T-helper 22 cell (primary cell): ENCODE data around the gene TMEM255A.
"Not testable (repeated sequence)": the region's sequence is repeated elsewhere in the genome, so short reads cannot be mapped to it uniquely, and the experiment has no call there.

Experiments used
- DNase-seq: peaks from one replicate; pipeline ENCODE4 v3.0.0-alpha.2; 2020; ENCODE audit warnings: low read depth

TMEM255A gene

GRCh38 chrX:120310861-120311726 is at the start of gene TMEM255A:
Gene TMEM255A (minus strand): TSS chrX:120311461. CDS start chrX:120311309, 152 bp downstream.
- no peak for DNase-seq

- no peak for DNase-seq
Measured at GRCh38 chrX:120358737-120359456, 47.6 kb upstream of the TMEM255A start.

DNA sequence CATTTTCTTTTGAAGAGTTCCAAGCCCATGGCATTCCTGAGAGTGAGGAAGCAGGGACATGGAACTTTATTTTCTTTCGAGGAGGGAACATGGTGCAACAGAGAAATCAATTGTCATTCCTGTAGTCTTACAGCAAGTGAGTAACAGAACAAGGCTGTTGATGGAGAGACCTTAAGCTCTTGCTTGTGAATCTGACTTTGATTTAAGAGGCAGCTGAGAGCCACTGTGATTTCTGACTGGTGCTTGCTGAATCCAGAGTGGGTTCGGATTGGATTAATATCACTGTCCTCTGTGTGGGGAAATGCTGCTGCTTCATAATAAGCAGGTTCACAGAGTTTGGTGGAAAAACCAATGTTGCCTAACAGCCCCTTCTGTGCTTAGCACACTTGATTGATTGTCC is 45.9 kb upstream of the TMEM255A start:
- DNase-seq, result no peak

DNA sequence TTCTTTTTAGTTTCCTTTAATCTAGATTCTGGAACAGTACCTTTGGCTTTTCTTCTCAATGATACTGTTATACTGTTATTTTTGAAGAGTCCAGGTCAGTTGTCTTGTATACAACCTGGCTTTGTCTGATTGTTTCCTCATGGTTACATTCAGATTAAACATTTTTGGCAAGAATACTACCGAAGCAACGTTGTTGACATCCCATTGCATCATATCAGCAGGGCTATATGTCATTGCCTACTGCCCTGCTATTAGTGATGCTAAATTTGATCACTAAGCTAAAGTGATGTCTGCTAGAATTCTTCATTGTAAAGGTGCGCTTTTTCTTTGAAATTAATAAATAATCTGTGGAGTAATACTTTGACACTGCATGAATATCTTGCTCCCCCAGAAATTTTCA is 44.8 kb upstream of the TMEM255A start:
- DNase-seq, result no peak

- DNase-seq, result no peak
Measured at GRCh38 chrX:120350450-120351138, 39.3 kb upstream of the TMEM255A start.

- DNase-seq, result not testable (repeated sequence)
Measured at GRCh38 chrX:120344566-120344965, 33.3 kb upstream of the TMEM255A start.

DNA sequence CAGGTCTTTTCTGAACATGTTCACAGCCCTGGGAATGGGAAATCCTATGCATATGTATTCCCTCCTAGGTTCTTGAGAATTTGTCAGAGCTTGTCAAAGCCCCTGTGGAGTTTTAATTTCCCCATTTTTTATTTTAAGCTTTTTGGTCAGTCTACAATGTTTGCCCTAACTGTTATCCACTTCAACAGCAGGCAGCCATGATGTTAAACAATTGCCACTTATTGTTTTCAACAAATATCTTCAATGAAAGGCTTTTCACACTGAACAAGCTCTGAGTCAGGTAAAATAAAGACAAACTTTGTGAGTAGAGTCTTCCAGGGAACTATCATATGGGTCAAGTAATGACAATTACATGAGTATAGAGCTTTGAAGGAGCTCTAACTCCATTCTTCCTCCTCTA is 25.6 kb upstream of the TMEM255A start:
- DNase-seq, result no peak

GRCh38 chrX:120335289-120335688 is 24.0 kb upstream of the TMEM255A start:
- no peak for DNase-seq

DNA sequence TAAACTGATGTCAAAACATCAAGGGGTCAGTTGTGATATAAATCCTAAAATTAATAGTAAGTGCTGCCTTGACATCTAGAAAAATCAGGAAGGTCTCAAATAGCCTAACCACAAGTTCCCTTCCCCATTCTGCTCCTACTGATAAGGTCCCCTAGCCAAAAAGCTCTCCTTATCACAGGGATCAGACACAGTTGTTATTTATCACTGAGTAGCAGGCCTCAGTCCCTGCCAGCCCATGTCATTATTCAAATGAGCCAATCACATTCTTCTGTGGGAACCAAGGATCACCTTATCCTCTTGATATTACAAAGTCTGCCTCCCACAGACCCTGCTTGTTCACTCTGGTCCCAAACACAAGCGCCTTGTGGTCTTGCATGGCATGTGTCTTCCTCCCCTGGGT is 23.3 kb upstream of the TMEM255A start:
- no peak for DNase-seq

- no peak for DNase-seq
Measured at GRCh38 chrX:120334151-120334550, 22.9 kb upstream of the TMEM255A start.

GRCh38 chrX:120332394-120332793 is 21.1 kb upstream of the TMEM255A start:
- no peak for DNase-seq

GRCh38 chrX:120331116-120331515 is 19.9 kb upstream of the TMEM255A start:
- DNase-seq, result no peak

DNA sequence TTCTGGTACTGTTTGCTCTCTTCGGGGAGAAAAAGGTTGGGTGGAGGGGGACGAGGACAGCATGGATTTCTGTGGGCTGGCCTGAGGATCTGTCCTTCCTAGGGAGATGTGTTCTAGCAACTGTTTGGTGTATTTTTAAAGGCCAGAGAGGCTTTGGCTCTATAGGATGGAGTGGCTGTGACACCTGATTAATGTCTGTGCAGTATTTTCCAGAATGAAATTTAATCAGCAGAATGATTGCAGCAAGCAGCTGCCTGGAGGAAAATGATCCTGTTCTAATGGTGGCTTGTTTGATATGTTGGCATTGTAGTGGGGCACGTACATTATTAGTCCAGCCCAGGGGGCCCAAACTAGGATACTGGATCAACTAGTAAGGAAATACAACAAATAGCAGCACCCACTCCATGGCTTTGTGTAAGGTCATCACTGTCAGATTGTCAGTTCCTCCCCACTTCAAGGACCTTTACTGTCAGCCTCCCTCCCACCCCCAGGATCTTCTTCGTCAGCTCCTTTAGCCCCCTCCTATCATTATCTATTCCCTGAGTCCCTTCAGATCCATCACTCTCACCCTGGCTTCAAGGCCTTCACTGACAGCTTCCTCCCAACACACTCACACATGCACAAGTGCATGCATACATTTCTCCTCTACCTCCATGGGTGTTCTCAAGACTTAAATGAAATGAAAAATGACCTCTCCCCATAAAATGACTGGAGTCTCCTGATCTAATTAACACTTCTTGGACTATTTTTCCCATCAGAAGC is 10.4 kb upstream of the TMEM255A start:
- no peak for DNase-seq

GRCh38 chrX:120318411-120318810 is 7.2 kb upstream of the TMEM255A start:
- DNase-seq, result no peak

DNA sequence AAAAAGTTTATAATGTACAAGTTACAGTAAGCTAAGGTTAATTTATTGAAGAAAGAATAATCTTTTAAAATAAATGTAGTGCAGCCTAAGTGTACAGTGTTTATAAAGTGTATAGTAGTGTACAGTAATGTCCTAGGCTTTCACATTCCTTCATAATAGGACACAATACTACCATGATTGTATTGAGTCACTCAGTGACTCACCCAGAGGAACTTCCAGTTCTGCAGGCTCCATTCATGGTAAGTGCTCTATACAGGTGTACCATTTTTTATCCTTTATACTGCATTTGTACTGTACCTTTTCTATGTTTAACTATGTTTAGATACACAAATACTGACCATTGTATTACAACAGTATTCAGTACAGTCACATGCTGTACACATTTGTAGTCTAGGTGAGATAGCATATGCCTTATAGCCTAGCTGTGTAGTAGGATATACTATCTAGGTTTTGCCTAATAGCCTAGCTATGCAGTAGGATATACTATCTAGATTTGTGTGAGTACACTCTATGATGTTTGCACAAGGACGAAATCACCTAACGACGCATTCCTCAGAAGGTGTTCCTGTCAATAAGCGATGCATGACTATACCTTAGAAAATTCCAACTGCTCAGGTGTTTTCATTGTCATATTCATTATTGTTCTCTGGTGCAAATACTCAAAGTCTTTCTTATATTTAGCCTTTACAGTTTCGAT is 5.5 kb upstream of the TMEM255A start:
- no peak for DNase-seq

DNA sequence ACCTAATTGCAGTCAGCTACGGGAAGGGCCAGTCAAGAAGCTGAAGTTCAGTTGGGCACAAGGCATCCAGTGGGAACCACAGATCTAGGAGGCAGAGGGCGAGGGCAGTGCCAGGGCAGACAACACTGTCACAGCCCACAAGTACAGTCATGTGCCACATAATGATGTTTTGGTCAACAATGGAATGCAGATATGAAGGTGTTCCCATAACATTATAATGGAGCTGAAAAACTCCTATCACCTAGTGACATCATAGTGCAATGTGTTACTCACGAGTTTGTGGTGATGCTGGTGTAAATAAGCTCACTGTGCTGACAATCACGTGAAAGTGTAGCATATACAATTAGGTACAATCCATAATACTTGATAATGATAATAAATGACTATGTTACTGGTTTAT is 4.5 kb upstream of the TMEM255A start:
- DNase-seq, result no peak

GRCh38 chrX:120311727-120312063 is 434 bp upstream of the TMEM255A start:
- no peak for DNase-seq

- DNase-seq, result no peak
Measured at GRCh38 chrX:120309873-120310705, 1.2 kb downstream of the TMEM255A start.

DNA sequence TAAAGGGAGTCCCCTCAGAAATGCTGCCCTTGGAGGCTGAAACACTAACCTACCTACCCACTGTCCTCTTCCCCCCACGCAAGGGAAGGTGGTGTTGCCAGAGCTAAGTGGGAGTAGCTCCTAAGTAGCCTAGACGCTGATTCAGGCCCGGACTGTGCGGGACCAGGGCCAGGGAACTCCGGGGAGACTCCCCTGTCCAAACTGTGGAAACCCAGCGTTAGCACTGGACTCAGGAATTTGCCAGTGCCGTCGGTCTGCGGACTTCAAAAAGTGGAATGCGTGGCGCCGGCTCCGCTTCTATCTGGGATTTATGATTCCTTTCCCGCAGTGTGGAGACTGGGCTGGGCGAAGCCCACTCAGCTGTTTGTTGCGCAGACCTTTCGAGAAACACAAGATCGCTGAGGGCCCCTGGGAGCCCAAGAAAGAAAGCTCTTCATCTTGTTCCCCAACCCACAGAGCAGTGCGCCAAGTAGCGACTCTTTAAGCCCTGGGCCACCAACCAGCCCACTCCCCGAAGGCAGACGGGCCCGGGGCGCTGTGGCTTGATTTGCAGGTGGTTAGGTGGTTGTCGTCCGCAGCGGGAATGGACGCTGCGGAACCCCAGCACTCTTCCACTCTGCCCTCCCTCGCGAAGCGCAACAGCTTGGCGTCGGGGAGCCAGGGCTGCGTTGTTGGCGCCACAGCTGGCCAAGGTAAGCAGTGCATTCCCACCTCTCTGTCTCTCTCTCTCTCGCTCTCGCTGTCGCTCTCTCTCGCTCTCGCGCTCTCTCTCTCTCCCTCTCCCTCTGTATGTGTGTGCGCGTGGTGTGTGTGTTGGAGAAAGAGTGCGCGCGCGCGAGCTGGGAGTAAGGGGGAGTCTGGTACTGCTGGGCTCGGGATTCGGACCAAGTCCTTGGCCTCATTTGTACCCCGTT is 2.0 kb downstream of the TMEM255A start:
- peak; percentile 48 for DNase-seq
